HCT116 (cell line): ENCODE results near the gene CD3E. TPM values are rescaled to one million over a fixed set of nuclear protein-coding genes. Genes with fewer than 3 reads are reported as not detected.

Experiments used
- ATAC-seq: fragments of 200-7000 bp; cut with Tn5 transposase; 2 replicates; pipeline ENCODE4 v1.9.1; 2020; ENCODE audit warnings: mild to moderate bottlenecking, moderate library complexity
- BruUV-seq: library from RNA; stranded (reverse); fragments of 400-500 nt; replicated peaks from 2 replicates; lab custom pipeline; 2021; lab: Mats Ljungman, UMichigan
- CTCF ChIA-PET: fragments of 300-600 bp; sonication (Branson Sonifier 250); formaldehyde crosslinking; loops from one replicate; lab custom pipeline; 2021; ENCODE audit warnings: antibody characterized with exemption; lab: Charles Lee
- POLR2A ChIA-PET: fragments of 300-600, 350-600 bp; sonication (Branson Sonifier 250); formaldehyde crosslinking; loops from one replicate; lab custom pipeline; 2021; ENCODE audit warnings: antibody characterized with exemption; lab: Charles Lee
- RAD21 ChIA-PET, 2 experiments: fragments of 300-600 bp; sonication (Branson Sonifier 250); formaldehyde crosslinking; loops; one replicate each; lab custom pipeline; 2023; ENCODE audit warnings: low total read pairs in 2 of 2; ENCODE audit not compliant: uncharacterized antibody in 2 of 2, unreplicated experiment in 2 of 2, low non-redundant PET in 1 of 2; lab: Charles Lee
- DNase-seq: peaks from one replicate; pipeline ENCODE4 v3.0.0-alpha.2; 2010; ENCODE audit warnings: low read depth, low spot score
- H2AFZ ChIP-seq: fragments of 200-600 bp; shearing (Covaris generic), sonication (generic); 2 replicates; pipeline ENCODE4 v1.6.1; 2017; ENCODE audit warnings: low read depth, mixed run types, mixed read lengths, antibody characterized with exemption, low read length; ENCODE audit not compliant: poor library complexity, severe bottlenecking
- H3K27ac ChIP-seq: 2 replicates; pipeline ENCODE4 v1.5.1; 2012; ENCODE audit warnings: low read depth, low read length
- H3K27me3 ChIP-seq: fragments of 200-600 bp; sonication (generic); 2 replicates; pipeline ENCODE4 v1.6.1; 2016; ENCODE audit warnings: mixed run types, low read length, mixed read lengths; ENCODE audit not compliant: insufficient read depth
- H3K36me3 ChIP-seq, 2 experiments: fragments of 200-500 bp in 1 of 2; fragments of 200-600 bp in 1 of 2; sonication (Bioruptor generic) in 1 of 2; sonication (generic) in 1 of 2; 2 replicates each; pipeline versions ENCODE4 v1.5.1 to v1.6.1; 2014 to 2016; ENCODE audit warnings: low read length in 2 of 2, inconsistent platforms in 1 of 2, mixed read lengths in 1 of 2, mixed run types in 1 of 2; ENCODE audit not compliant: insufficient read depth in 2 of 2, control insufficient read depth in 1 of 2
- H3K4me1 ChIP-seq, 2 experiments: fragments of 200-600 bp in 1 of 2; sonication (generic) in 1 of 2; 2 replicates each; pipeline versions ENCODE4 v1.5.1 to v1.6.1; 2012 to 2017; ENCODE audit warnings: low read length in 2 of 2, inconsistent platforms in 1 of 2, mild to moderate bottlenecking in 1 of 2, mixed read lengths in 1 of 2, mixed run types in 1 of 2, moderate library complexity in 1 of 2; ENCODE audit not compliant: insufficient read depth in 2 of 2, control insufficient read depth in 1 of 2
- H3K4me2 ChIP-seq: fragments of 200-600 bp; sonication (generic); 2 replicates; pipeline ENCODE4 v1.6.1; 2017; ENCODE audit warnings: mixed run types, low read length, mixed read lengths
- H3K4me3 ChIP-seq, 2 experiments: fragments of 200-600 bp in 1 of 2; sonication (generic) in 1 of 2; replicated peaks in 1 of 2; 2 replicates each; pipeline ENCODE4 v1.5.1; 2011 to 2016; ENCODE audit warnings: low read length in 2 of 2, control low read depth in 1 of 2, low read depth in 1 of 2, mild to moderate bottlenecking in 1 of 2, mixed read lengths in 1 of 2, mixed run types in 1 of 2
- H3K79me2 ChIP-seq: fragments of 200-600 bp; sonication (generic); 2 replicates; pipeline ENCODE4 v1.6.1; 2017; ENCODE audit warnings: mild to moderate bottlenecking, mixed run types, low read length, moderate library complexity, mixed read lengths; ENCODE audit not compliant: insufficient read depth
- H3K9ac ChIP-seq: fragments of 200-600 bp; sonication (generic); 2 replicates; pipeline ENCODE4 v1.6.1; 2016; ENCODE audit warnings: low read length, mixed read lengths
- H3K9me2 ChIP-seq: fragments of 200-600 bp; sonication (generic), shearing (Covaris generic); 2 replicates; pipeline ENCODE4 v1.6.1; 2017; ENCODE audit warnings: mixed run types, mild to moderate bottlenecking, moderate library complexity; ENCODE audit not compliant: insufficient read depth
- H3K9me3 ChIP-seq, 2 experiments: fragments of 200-500 bp in 1 of 2; fragments of 200-600 bp in 1 of 2; sonication (Bioruptor generic) in 1 of 2; sonication (generic) in 1 of 2; 2 replicates each; pipeline ENCODE4 v1.6.1; 2014 to 2017; ENCODE audit warnings: low read length in 2 of 2, mixed read lengths in 2 of 2, inconsistent platforms in 1 of 2, low read depth in 1 of 2, mild to moderate bottlenecking in 1 of 2, mixed run types in 1 of 2, moderate library complexity in 1 of 2; ENCODE audit not compliant: control insufficient read depth in 1 of 2, insufficient read depth in 1 of 2
- H4K20me1 ChIP-seq: fragments of 200-600 bp; sonication (generic), shearing (Covaris generic); 2 replicates; pipeline ENCODE4 v1.6.1; 2017; ENCODE audit warnings: mixed run types, mild to moderate bottlenecking, moderate library complexity; ENCODE audit not compliant: insufficient read depth
- ATF3 ChIP-seq: IDR thresholded peaks from 2 replicates; pipeline ENCODE4 v1.6.1; 2012
- CEBPB ChIP-seq: IDR thresholded peaks from 2 replicates; pipeline ENCODE4 v1.6.1; 2012; ENCODE audit warnings: low read depth
- ELF1 ChIP-seq: IDR thresholded peaks from 2 replicates; pipeline ENCODE4 v1.6.1; 2012; ENCODE audit warnings: low read depth, borderline replicate concordance
- EZH2 ChIP-seq: fragments of 200-600 bp; sonication (generic); IDR thresholded peaks from 2 replicates; pipeline ENCODE4 v1.6.1; 2017; ENCODE audit warnings: antibody characterized with exemption, mixed run types
- EZH2phosphoT487 ChIP-seq: fragments of 200-600 bp; IDR thresholded peaks from 2 replicates; pipeline ENCODE4 v1.6.1; 2018; ENCODE audit warnings: antibody characterized with exemption, borderline replicate concordance
- FOSL1 ChIP-seq: IDR thresholded peaks from 2 replicates; pipeline ENCODE4 v1.6.1; 2012; ENCODE audit warnings: low read depth
- JUND ChIP-seq: IDR thresholded peaks from 2 replicates; pipeline ENCODE4 v1.6.1; 2012
- MAX ChIP-seq: IDR thresholded peaks from 2 replicates; pipeline ENCODE4 v1.6.1; 2012
- POLR2A ChIP-seq: IDR thresholded peaks from 2 replicates; pipeline ENCODE4 v1.7.0; 2011; ENCODE audit warnings: borderline replicate concordance; ENCODE audit not compliant: insufficient read depth, insufficient read length; ENCODE audit errors: extremely low read depth
- POLR2AphosphoS5 ChIP-seq: IDR thresholded peaks from 2 replicates; pipeline ENCODE4 v1.6.1; 2011; ENCODE audit warnings: mild to moderate bottlenecking, low read depth, low read length, moderate library complexity
- RAD21 ChIP-seq: IDR thresholded peaks from 2 replicates; pipeline ENCODE4 v1.6.1; 2012; ENCODE audit warnings: low read depth, mild to moderate bottlenecking
- SIN3A ChIP-seq: IDR thresholded peaks from 2 replicates; pipeline ENCODE4 v1.6.1; 2012; ENCODE audit warnings: low read depth
- SRF ChIP-seq: IDR thresholded peaks from 2 replicates; pipeline ENCODE4 v1.6.1; 2012; ENCODE audit warnings: low read depth
- TCF7L2 ChIP-seq: IDR thresholded peaks from 2 replicates; pipeline ENCODE4 v1.7.0; 2011; ENCODE audit warnings: borderline replicate concordance, inconsistent platforms; ENCODE audit not compliant: insufficient read depth, insufficient read length; ENCODE audit errors: extremely low read depth
- YY1 ChIP-seq: IDR thresholded peaks from 2 replicates; pipeline ENCODE4 v1.6.1; 2011; ENCODE audit warnings: low read length, low read depth, moderate library complexity, mild to moderate bottlenecking; ENCODE audit not compliant: insufficient replicate concordance; ENCODE audit errors: extremely low read depth
- ZBTB33 ChIP-seq: IDR thresholded peaks from 2 replicates; pipeline ENCODE4 v1.6.1; 2011; ENCODE audit warnings: mild to moderate bottlenecking, low read length, moderate library complexity; ENCODE audit not compliant: insufficient replicate concordance; ENCODE audit errors: extremely low read depth
- ZFX ChIP-seq: fragments of 450-650 bp; IDR thresholded peaks from 2 replicates; pipeline ENCODE4 v1.6.1; 2017
- ZNF274 ChIP-seq: fragments of 200-500 bp; sonication (Bioruptor generic); IDR thresholded peaks from 2 replicates; pipeline ENCODE4 v1.6.1; 2014; ENCODE audit warnings: mild to moderate bottlenecking, low read depth, low read length, inconsistent platforms
- intact Hi-C: fragments of 100-400 bp; cut with micrococcal nuclease; formaldehyde crosslinking; loops from 2 replicates; pipeline ENCODE4 v1.10.0; 2022
- total RNA-seq: library from RNA; stranded (reverse); gene quantifications from one replicate; pipeline ENCODE4 v1.2.1, GENCODE V29; 2021; ENCODE audit not compliant: unreplicated experiment

CD3E gene
- total RNA-seq, 1 experiment from 2014 or later = 0.79 TPM

- peaks cover 10 to 12% of the 10 kb centered on the region in 2 experiments; a peak in 3 of 4 replicates for H3K4me1 ChIP-seq
- H3K9me2 ChIP-seq = no peaks in the 10 kb centered on the region
- H3K4me2 ChIP-seq = no peak overlapping the region
- no peaks in the 10 kb centered on the region for H3K79me2 ChIP-seq
- ATAC-seq = no peak
- no peak overlapping the region for H3K27ac ChIP-seq
- ChIA-PET POLR2A (no interaction called here), RAD21 (interaction anchor here in 1 of 2 experiments (0.7 kb wide), 1 partner anchor 241 kb away, joined by 4 read pairs; no protein-coding TSS in a partner anchor), CTCF (interaction anchor here (1.7 to 2.8 kb wide), 3 partner anchors 12 to 112 kb away, joined by 3 to 17 read pairs (median 7); no protein-coding TSS in a partner anchor)
- no peak overlapping the region for H3K9ac ChIP-seq
- no peak overlapping the region for H2AFZ ChIP-seq
- H3K4me3 ChIP-seq = no peak overlapping the region
- no peaks in the 10 kb centered on the region for H3K36me3 ChIP-seq
- no peaks in the 10 kb centered on the region for H3K9me3 ChIP-seq
- no peaks in the 10 kb centered on the region for H4K20me1 ChIP-seq
- DNase-seq = no peak
- no peaks in the 10 kb centered on the region for H3K27me3 ChIP-seq
- TF ChIP-seq POLR2A (no peak), ATF3 (no peak), YY1 (no peak), POLR2AphosphoS5 (no peak), SIN3A (no peak)
- intact Hi-C loops = no loop called here
- BruUV-seq = no TSS peak
These were observed 20.7 kb upstream of the CD3E start for GRCh38 chr11:118283756-118284350.

GRCh38 chr11:118286545-118286944 is 18.0 kb upstream of the CD3E start:
- peaks cover 10 to 22% of the 10 kb centered on the region in 2 experiments; a peak in 3 of 4 replicates for H3K4me1 ChIP-seq
- no peaks in the 10 kb centered on the region for H3K9me3 ChIP-seq
- H3K27me3 ChIP-seq = no peaks in the 10 kb centered on the region
- H3K79me2 ChIP-seq = no peaks in the 10 kb centered on the region
- no peak for TF ChIP-seq FOSL1
- no peak for TF ChIP-seq POLR2AphosphoS5
- no peak for TF ChIP-seq ZBTB33
- TF ChIP-seq EZH2 = no peak
- TF ChIP-seq CEBPB = no peak
- no peak for TF ChIP-seq MAX
- no peak for TF ChIP-seq SIN3A
- no peak for TF ChIP-seq EZH2phosphoT487
- TF ChIP-seq ZNF274 = no peak
- no peak for TF ChIP-seq ELF1
- no peak for TF ChIP-seq ZFX
- no peak for TF ChIP-seq TCF7L2
- no peak for TF ChIP-seq SRF
- no peak for TF ChIP-seq RAD21
- no peak for TF ChIP-seq JUND
- no peak overlapping the region for H3K9ac ChIP-seq
- H3K4me2 ChIP-seq = peak overlapping the region; percentile 35; the same call in 1 of the 2 replicates
- no peaks in the 10 kb centered on the region for H3K36me3 ChIP-seq
- POLR2A ChIA-PET = no interaction called here
- H4K20me1 ChIP-seq = no peaks in the 10 kb centered on the region
- no peak overlapping the region for H3K27ac ChIP-seq
- intact Hi-C loops = loop anchor here (5.0 kb wide), 1 partner anchor 479 kb away; no protein-coding TSS in a partner anchor
- no peaks in the 10 kb centered on the region for H3K9me2 ChIP-seq
- CTCF ChIA-PET = interaction anchor here (2.8 kb wide), 1 partner anchor 88 kb away, joined by 17 read pairs; no protein-coding TSS in a partner anchor
- H3K4me3 ChIP-seq = no peak overlapping the region
- RAD21 ChIA-PET = no interaction called here
- no peak for ATAC-seq
- no TSS peak for BruUV-seq
- no peak overlapping the region for H2AFZ ChIP-seq
- DNase-seq = no peak
